H1 (cell line): Measurements from ENCODE around the gene GLP1R. TPM values are rescaled to one million over a fixed set of nuclear protein-coding genes. Genes with fewer than 3 reads are reported as not detected.

Experiments used
- CTCF ChIA-PET: fragments of 300-600 bp; sonication (Branson Sonifier 250); formaldehyde crosslinking; loops from one replicate; lab custom pipeline; 2021; ENCODE audit not compliant: partially characterized antibody; lab: Charles Lee
- POLR2A ChIA-PET: fragments of 300-600 bp; sonication (Branson Sonifier 250); formaldehyde crosslinking; loops from one replicate; lab custom pipeline; 2021; ENCODE audit warnings: inconsistent platforms; ENCODE audit not compliant: partially characterized antibody; lab: Charles Lee
- DNase-seq, 2 experiments: peaks; one replicate each; pipeline versions ENCODE4 v3.0.0 to v3.0.0-alpha.2; 2010 to 2022; ENCODE audit warnings: low spot score in 2 of 2, low read depth in 1 of 2, mixed read lengths in 1 of 2
- FAIRE-seq: peaks from 2 replicates; lab custom pipeline; 2011; peaks lifted over from hg19 to GRCh38; lab: Jason Lieb, UNC
- H2AFZ ChIP-seq: 2 replicates; pipeline ENCODE4 v1.8.1; 2012; ENCODE audit warnings: low read length, inconsistent platforms
- H2AK5ac ChIP-seq: 2 replicates; pipeline ENCODE4 v1.6.1; 2013; ENCODE audit warnings: low read depth, low read length
- H2BK120ac ChIP-seq: replicated peaks from 2 replicates; pipeline ENCODE3; 2013; ENCODE audit warnings: low read depth, low read length, inconsistent platforms
- H2BK12ac ChIP-seq: 2 replicates; pipeline ENCODE4 v1.6.1; 2013; ENCODE audit warnings: low read depth, low read length
- H2BK15ac ChIP-seq: 2 replicates; pipeline ENCODE4 v1.6.1; 2013; ENCODE audit warnings: low read length
- H2BK20ac ChIP-seq: 2 replicates; pipeline ENCODE4 v1.6.1; 2013; ENCODE audit warnings: low read length
- H2BK5ac ChIP-seq: 2 replicates; pipeline ENCODE4 v1.6.1; 2013; ENCODE audit warnings: low read depth, low read length
- H3K14ac ChIP-seq: 2 replicates; pipeline ENCODE4 v1.6.1; 2013; ENCODE audit warnings: inconsistent platforms; ENCODE audit not compliant: insufficient read length
- H3K18ac ChIP-seq: 2 replicates; pipeline ENCODE4 v1.6.1; 2013; ENCODE audit warnings: low read length; ENCODE audit errors: extremely low read depth
- H3K23ac ChIP-seq: 2 replicates; pipeline ENCODE4 v1.6.1; 2013; ENCODE audit warnings: inconsistent platforms; ENCODE audit not compliant: insufficient read length
- H3K23me2 ChIP-seq: 2 replicates; pipeline ENCODE4 v1.6.1; 2013; ENCODE audit warnings: low read depth, low read length
- H3K27ac ChIP-seq: 2 replicates; pipeline ENCODE4 v1.6.1; 2011; ENCODE audit warnings: low read depth, low read length, inconsistent platforms
- H3K27me3 ChIP-seq, 4 experiments: replicated peaks in 1 of 4; 1 replicate in 1 of 4; 2 replicates in 3 of 4; pipeline versions ENCODE4 v1.6.1 to v1.8.1; 2011 to 2013; ENCODE audit warnings: low read length in 3 of 4, mild to moderate bottlenecking in 3 of 4, inconsistent platforms in 2 of 4, mixed read lengths in 2 of 4, moderate library complexity in 1 of 4; ENCODE audit not compliant: control insufficient read depth in 3 of 4, insufficient read depth in 3 of 4; ENCODE audit errors: extremely low read depth in 1 of 4
- H3K36me3 ChIP-seq, 4 experiments: 2 replicates each; pipeline versions ENCODE4 v1.6.1 to v1.8.1; 2011 to 2013; ENCODE audit warnings: mild to moderate bottlenecking in 4 of 4, low read length in 3 of 4, moderate library complexity in 2 of 4, control low read depth in 1 of 4, inconsistent platforms in 1 of 4; ENCODE audit not compliant: insufficient read depth in 4 of 4, control insufficient read depth in 2 of 4
- H3K4ac ChIP-seq: replicated peaks from 2 replicates; pipeline ENCODE3; 2013; ENCODE audit warnings: low read length, low read depth, mixed read lengths, inconsistent platforms; ENCODE audit not compliant: insufficient read length
- H3K4me1 ChIP-seq, 4 experiments: replicated peaks in 1 of 4; 1 replicate in 1 of 4; 2 replicates in 3 of 4; pipeline versions ENCODE4 v1.6.1 to v1.8.1; 2011 to 2013; ENCODE audit warnings: low read length in 3 of 4, inconsistent platforms in 2 of 4, mixed read lengths in 1 of 4; ENCODE audit not compliant: insufficient read depth in 4 of 4, control insufficient read depth in 3 of 4
- H3K4me2 ChIP-seq, 2 experiments: 2 replicates each; pipeline versions ENCODE4 v1.6.1 to v1.8.1; 2011 to 2013; ENCODE audit warnings: low read depth in 2 of 2, low read length in 2 of 2, control low read depth in 1 of 2, inconsistent platforms in 1 of 2, mild to moderate bottlenecking in 1 of 2; ENCODE audit not compliant: insufficient read depth in 1 of 2
- H3K4me3 ChIP-seq, 4 experiments: fragments of 200-600, 300-600 bp in 1 of 4; sonication (generic), shearing (Covaris generic), sonication (Bioruptor Twin) in 1 of 4; 2 replicates each; pipeline versions ENCODE4 v1.5.1 to v1.8.1; 2011 to 2016; ENCODE audit warnings: low read length in 4 of 4, low read depth in 3 of 4, control low read depth in 2 of 4, inconsistent platforms in 2 of 4, mild to moderate bottlenecking in 2 of 4, mixed read lengths in 1 of 4, moderate library complexity in 1 of 4; ENCODE audit not compliant: insufficient read depth in 2 of 4; ENCODE audit errors: extremely low read depth in 1 of 4
- H3K56ac ChIP-seq: replicated peaks from 2 replicates; pipeline ENCODE3; 2013; ENCODE audit warnings: low read depth, mild to moderate bottlenecking, mixed read lengths, low read length, inconsistent platforms; ENCODE audit not compliant: insufficient read length
- H3K79me1 ChIP-seq: 2 replicates; pipeline ENCODE4 v1.6.1; 2013; ENCODE audit warnings: low read depth, low read length, control low read depth
- H3K79me2 ChIP-seq, 2 experiments: 2 replicates each; pipeline versions ENCODE4 v1.6.1 to v1.8.1; 2012 to 2013; ENCODE audit warnings: low read length in 2 of 2, mild to moderate bottlenecking in 2 of 2, inconsistent platforms in 1 of 2; ENCODE audit not compliant: insufficient read depth in 2 of 2, control insufficient read depth in 1 of 2
- H3K9ac ChIP-seq, 4 experiments: replicated peaks in 1 of 4; 1 replicate in 1 of 4; 2 replicates in 3 of 4; pipeline versions ENCODE4 v1.6.1 to v1.8.1; 2011 to 2013; ENCODE audit warnings: low read depth in 3 of 4, low read length in 3 of 4, control low read depth in 2 of 4, mild to moderate bottlenecking in 2 of 4, moderate library complexity in 2 of 4, inconsistent platforms in 1 of 4; ENCODE audit errors: extremely low read depth in 1 of 4
- H3K9me3 ChIP-seq, 2 experiments: 2 replicates each; pipeline versions ENCODE4 v1.6.1 to v1.8.1; 2012 to 2013; ENCODE audit warnings: mild to moderate bottlenecking in 2 of 2, moderate library complexity in 2 of 2, control low read depth in 1 of 2, inconsistent platforms in 1 of 2, low read depth in 1 of 2, low read length in 1 of 2, mixed read lengths in 1 of 2; ENCODE audit not compliant: insufficient read depth in 2 of 2
- H4K20me1 ChIP-seq, 2 experiments: replicated peaks in 1 of 2; 2 replicates each; pipeline versions ENCODE3 to v1.8.1; 2011 to 2013; ENCODE audit warnings: inconsistent platforms in 2 of 2, low read length in 2 of 2, mild to moderate bottlenecking in 1 of 2; ENCODE audit not compliant: insufficient read depth in 2 of 2, control insufficient read depth in 1 of 2
- H4K5ac ChIP-seq: 2 replicates; pipeline ENCODE4 v1.6.1; 2013; ENCODE audit warnings: low read length, low read depth, mixed read lengths, inconsistent platforms; ENCODE audit not compliant: insufficient read length
- H4K8ac ChIP-seq: 2 replicates; pipeline ENCODE4 v1.8.0; 2013; ENCODE audit warnings: mild to moderate bottlenecking, moderate library complexity, low read length, inconsistent platforms; ENCODE audit not compliant: insufficient read depth; ENCODE audit errors: extremely low read depth
- H4K91ac ChIP-seq: replicated peaks from 2 replicates; pipeline ENCODE3; 2013; ENCODE audit warnings: low read length, mixed read lengths, inconsistent platforms; ENCODE audit not compliant: insufficient read length
- CHD2 ChIP-seq: IDR thresholded peaks from 2 replicates; pipeline ENCODE4 v1.6.1; 2012; ENCODE audit warnings: low read length, improper control_type of control experiment
- CREB1 ChIP-seq: IDR thresholded peaks from 2 replicates; pipeline ENCODE4 v1.6.1; 2012; ENCODE audit warnings: inconsistent platforms
- EP300 ChIP-seq, 2 experiments: IDR thresholded peaks; 1 replicate in 1 of 2; 2 replicates in 1 of 2; pipeline ENCODE4 v1.6.1; 2011 to 2012; ENCODE audit warnings: low read depth in 2 of 2, low read length in 2 of 2, mild to moderate bottlenecking in 2 of 2, borderline replicate concordance in 1 of 2, inconsistent platforms in 1 of 2, moderate library complexity in 1 of 2
- JUN ChIP-seq: IDR thresholded peaks from 2 replicates; pipeline ENCODE4 v1.6.1; 2011; ENCODE audit warnings: low read depth, mild to moderate bottlenecking, improper control_type of control experiment, low read length
- KDM1A ChIP-seq: fragments of 200-600, 300-600 bp; sonication (generic); IDR thresholded peaks from 2 replicates; pipeline ENCODE4 v1.7.1; 2016; ENCODE audit warnings: mild to moderate bottlenecking, low read length, borderline replicate concordance
- KDM5A ChIP-seq: fragments of 200-600 bp; IDR thresholded peaks from 2 replicates; pipeline ENCODE4 v1.7.1; 2012; ENCODE audit warnings: mild to moderate bottlenecking, low read length, inconsistent platforms, mixed read lengths
- SP2 ChIP-seq: IDR thresholded peaks from 2 replicates; pipeline ENCODE4 v1.6.1; 2012; ENCODE audit warnings: mild to moderate bottlenecking, low read length, inconsistent platforms
- TBP ChIP-seq: IDR thresholded peaks from 2 replicates; pipeline ENCODE4 v1.6.1; 2011; ENCODE audit warnings: low read depth, low read length, improper control_type of control experiment
- WGBS, 2 experiments: shearing (Covaris generic) in 1 of 2; methylation state at CpG; one replicate each; pipeline versions ENCODE4 v1.1.6 to v1.1.7; 2013 to 2015; ENCODE audit warnings: low lambda C conversion rate in 2 of 2, mixed read lengths in 2 of 2, inconsistent platforms in 1 of 2, low coverage in 1 of 2, missing lambda C conversion rate in 1 of 2; ENCODE audit not compliant: insufficient replicate concordance in 2 of 2, insufficient coverage in 1 of 2, insufficient read length in 1 of 2; ENCODE audit errors: extremely low coverage in 1 of 2, missing lambda C conversion rate in 1 of 2; 5-methylcytosine and 5-hydroxymethylcytosine counted together
- polyA plus RNA-seq, 7 experiments: library from polyadenylated mRNA; depleted of rRNA in 3 of 7; stranded (reverse) in 5 of 7; unstranded in 2 of 7; fragments of >200 nt in 5 of 7; fragments of 200-250 nt in 2 of 7; gene quantifications; 1 replicate in 5 of 7; 2 replicates in 1 of 7; 4 replicates in 1 of 7; pipeline versions ENCODE4 v1.2.1 to v1.2.3, GENCODE V29; 2011 to 2013; ENCODE audit warnings: missing spikeins in 2 of 7, mixed read lengths in 2 of 7
- total RNA-seq: library from RNA; stranded (reverse); fragmentation: NEBNext Ultra II Directional; extraction: Animal tissue kit (Norgen Biotek cat#: 25700); gene quantifications from 2 replicates; pipeline ENCODE4 v1.2.1, GENCODE V29; 2021

The GLP1R gene
- total and polyA plus RNA-seq, 2 of the 8 experiments (the other 6 are each of a cell fraction or from before 2014, with no cell fraction given), result 2.6 to 2.7 TPM

DNA sequence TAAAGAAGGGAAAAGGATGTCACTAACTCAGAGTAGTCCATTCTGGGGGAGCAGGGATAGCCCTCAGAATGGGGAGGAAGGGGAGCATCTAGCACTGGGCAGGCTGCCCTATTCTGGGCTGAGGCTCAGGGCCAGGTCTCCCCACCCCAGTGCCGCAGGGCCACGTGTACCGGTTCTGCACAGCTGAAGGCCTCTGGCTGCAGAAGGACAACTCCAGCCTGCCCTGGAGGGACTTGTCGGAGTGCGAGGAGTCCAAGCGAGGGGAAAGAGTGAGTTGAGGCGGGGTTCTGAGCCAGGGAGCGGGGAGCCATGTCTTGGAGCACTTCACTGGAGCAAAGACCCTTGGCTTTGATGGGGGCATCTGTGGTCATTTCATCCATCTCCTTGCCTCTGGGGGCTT lies 17.0 kb downstream of the GLP1R start:
- no peaks in the 10 kb centered on the region for H3K4me1 ChIP-seq
- no peak overlapping the region for H3K18ac ChIP-seq
- no peak overlapping the region for H2BK15ac ChIP-seq
- H4K20me1 ChIP-seq, result no peaks in the 10 kb centered on the region
- no peak overlapping the region for H2BK5ac ChIP-seq
- H3K79me1 ChIP-seq, result no peaks in the 10 kb centered on the region
- ChIA-PET POLR2A (interaction anchor here (3.0 kb wide), 1 partner anchor 10 kb away, joined by 7 read pairs; no protein-coding TSS in a partner anchor), CTCF (interaction anchor here (0.6 to 5.4 kb wide), 7 partner anchors 11 to 252 kb away, joined by 3 to 23 read pairs (median 5); no protein-coding TSS in a partner anchor)
- H3K4ac ChIP-seq, result no peak overlapping the region
- no peak overlapping the region for H4K5ac ChIP-seq
- H3K27ac ChIP-seq, result no peak overlapping the region
- H3K23me2 ChIP-seq, result no peaks in the 10 kb centered on the region; the same call in 1 of the 2 replicates
- H2AFZ ChIP-seq, result no peak overlapping the region
- no peaks in the 10 kb centered on the region for H3K79me2 ChIP-seq
- H2AK5ac ChIP-seq, result no peak overlapping the region
- WGBS, 2 experiments, result 94% methylated on average over 8 of the region's 8 CpGs; no CpG with 5 or more reads in 1 of the 2 experiments
- H3K27me3 ChIP-seq, result 0 out of 7 replicates have a peak, but pooled peaks cover 0 to 2% (median 0%) of the 10 kb centered on the region in 4 experiments
- no peak overlapping the region for H3K14ac ChIP-seq
- TF ChIP-seq EP300 (IDR thresholded peaks at IDR 0.05; ENCODE audit: borderline replicate concordance in 1 of 2, low read depth in 2 of 2, low read length in 2 of 2), result no peak
- no peak for TF ChIP-seq CHD2
- TF ChIP-seq KDM5A, result no peak
- no peak for TF ChIP-seq CREB1
- no peak for TF ChIP-seq KDM1A
- TF ChIP-seq JUN, result no peak
- TF ChIP-seq SP2, result no peak
- TF ChIP-seq TBP, result no peak
- DNase-seq (no peak), FAIRE-seq (no peak)
- H4K91ac ChIP-seq, result no peak overlapping the region
- no peak overlapping the region for H3K56ac ChIP-seq
- H3K36me3 ChIP-seq, result no peaks in the 10 kb centered on the region
- no peak overlapping the region for H2BK20ac ChIP-seq
- H3K23ac ChIP-seq, result no peak overlapping the region
- H3K4me2 ChIP-seq, result no peak overlapping the region
- no peak overlapping the region for H3K9ac ChIP-seq
- H2BK120ac ChIP-seq, result no peak overlapping the region
- no peaks in the 10 kb centered on the region for H3K9me3 ChIP-seq
- H2BK12ac ChIP-seq, result no peak overlapping the region
- H4K8ac ChIP-seq, result no peak overlapping the region
- no peak overlapping the region for H3K4me3 ChIP-seq
